Central memory CD8-positive, alpha-beta T cell (primary cell): Measurements from ENCODE around the gene CNOT11.
"Not testable (repeated sequence)": the region's sequence is repeated elsewhere in the genome, so short reads cannot be mapped to it uniquely, and the experiment has no call there.

Experiments used
- ATAC-seq: fragments of 150-1000 bp; cut with Tn5 transposase; replicated peaks from 2 replicates; pipeline ENCODE4 v1.10.0; 2022; ENCODE audit warnings: mild to moderate bottlenecking, moderate FRiP score, moderate number of reproducible peaks; ENCODE audit not compliant: poor library complexity, severe bottlenecking; ENCODE audit errors: extremely low read depth
- DNase-seq, 2 donors: peaks; one replicate each; pipeline ENCODE4 v3.0.0; 2021; ENCODE audit warnings: low spot score in 2 of 2
- H3K27ac Mint-ChIP-seq: one replicate; pipeline ENCODE4 v1.8.0; 2022; ENCODE audit warnings: low read depth, mild to moderate bottlenecking, moderate library complexity, mixed read lengths
- H3K27me3 Mint-ChIP-seq: one replicate; pipeline ENCODE4 v1.8.0; 2022; ENCODE audit warnings: mixed read lengths
- H3K36me3 Mint-ChIP-seq: one replicate; pipeline ENCODE4 v1.8.0; 2022; ENCODE audit warnings: mild to moderate bottlenecking, moderate library complexity, mixed read lengths; ENCODE audit not compliant: insufficient read depth
- H3K4me1 Mint-ChIP-seq: one replicate; pipeline ENCODE4 v1.8.0; 2022; ENCODE audit warnings: mixed read lengths
- H3K4me3 Mint-ChIP-seq: one replicate; pipeline ENCODE4 v1.8.0; 2022; ENCODE audit warnings: mild to moderate bottlenecking, moderate library complexity, mixed read lengths
- H3K9me3 Mint-ChIP-seq: one replicate; pipeline ENCODE4 v1.8.0; 2022; ENCODE audit warnings: mixed read lengths

The CNOT11 gene

DNA sequence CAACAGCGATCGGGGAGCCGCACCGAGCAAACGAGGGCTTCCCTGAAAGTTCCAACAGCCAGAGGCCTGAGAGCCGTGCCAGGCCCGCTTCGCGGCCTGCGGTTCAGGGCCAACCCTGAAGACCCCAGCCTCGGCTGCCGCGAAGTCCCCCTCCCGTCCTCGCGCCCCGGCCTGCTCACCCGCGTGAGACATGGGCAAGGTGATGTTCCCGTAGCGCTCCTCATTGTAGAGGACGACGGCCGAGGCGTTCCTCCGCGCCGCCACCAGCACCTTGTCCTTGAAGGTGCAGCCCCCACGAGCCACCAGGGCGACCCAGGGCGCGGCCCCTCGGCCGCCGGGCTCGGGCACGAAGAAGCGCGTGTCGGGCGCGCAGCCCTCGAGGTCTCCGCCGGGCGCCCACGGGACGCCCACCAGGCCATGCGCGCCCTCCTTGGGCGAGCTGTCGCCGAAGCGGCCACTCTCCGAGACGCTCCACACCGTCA, 55.3 kb downstream of the CNOT11 start:
- Mint-ChIP-seq H3K36me3 (peaks cover 42% of the 10 kb centered on the region), H3K9me3 (no peaks in the 10 kb centered on the region), H3K27me3 (no peaks in the 10 kb centered on the region), H3K4me3 (peak overlapping the region; percentile 93), H3K27ac (peak overlapping the region; percentile 97), H3K4me1 (peaks cover 63% of the 10 kb centered on the region)
- ATAC-seq = peak; percentile 7
- no peak for DNase-seq

GRCh38 chr2:101308432-101309210, 55.9 kb downstream of the CNOT11 start, which contains the start of gene RNF149:
RNF149 (minus strand) TSS chr2:101308701; CDS start chr2:101308588, 113 bp downstream.
- DNase-seq = peak; percentile 83 to 92
- peak; percentile 58 for ATAC-seq
- peaks cover 62% of the 10 kb centered on the region for H3K4me1 Mint-ChIP-seq

GRCh38 chr2:101310090-101310833, 57.6 kb downstream of the CNOT11 start:
- peaks cover 50% of the 10 kb centered on the region for H3K4me1 Mint-ChIP-seq
- ATAC-seq (no peak), DNase-seq (no peak)
- peak overlapping the region; percentile 44 for H3K4me3 Mint-ChIP-seq
- peak overlapping the region; percentile 79 for H3K27ac Mint-ChIP-seq
- H3K36me3 Mint-ChIP-seq = peaks cover 35% of the 10 kb centered on the region
- H3K9me3 Mint-ChIP-seq = no peaks in the 10 kb centered on the region
- no peaks in the 10 kb centered on the region for H3K27me3 Mint-ChIP-seq

More at GRCh38 chr2:101308432-101309210, 55.9 kb downstream of the CNOT11 start, which contains the start of gene RNF149:
- Mint-ChIP-seq H3K27me3 (no peaks in the 10 kb centered on the region), H3K9me3 (no peaks in the 10 kb centered on the region), H3K4me3 (peak within 1 kb of the TSS; percentile 93), H3K27ac (peak within 1 kb of the TSS; percentile 97), H3K36me3 (peaks cover 40% of the 10 kb centered on the region)

- H3K27me3 Mint-ChIP-seq = no peaks in the 10 kb centered on the region
- H3K36me3 Mint-ChIP-seq = peaks cover 29% of the 10 kb centered on the region
- ATAC-seq (no peak), DNase-seq (no peak)
- peak overlapping the region; percentile 79 for H3K27ac Mint-ChIP-seq
- H3K4me1 Mint-ChIP-seq = peaks cover 42% of the 10 kb centered on the region
- H3K9me3 Mint-ChIP-seq = no peaks in the 10 kb centered on the region
- H3K4me3 Mint-ChIP-seq = peak overlapping the region; percentile 44
Measured at GRCh38 chr2:101310834-101311695, 58.4 kb downstream of the CNOT11 start.

DNA sequence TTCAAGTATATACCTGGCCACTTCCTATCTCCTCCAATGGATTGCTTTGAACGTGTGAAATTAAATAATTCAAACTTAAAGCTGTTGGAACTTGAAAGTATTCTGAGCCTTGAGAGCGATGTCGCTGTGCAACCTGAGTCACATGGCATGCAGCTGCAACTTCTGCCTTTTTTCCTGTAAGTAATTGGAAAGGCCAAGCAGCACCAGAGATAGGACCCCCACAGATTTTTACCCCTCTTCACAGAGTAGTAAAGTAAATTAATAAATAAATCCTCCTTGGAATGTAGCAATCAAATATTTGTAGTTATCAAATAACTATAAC, 59.0 kb downstream of the CNOT11 start:
- DNase-seq = no peak
- no peaks in the 10 kb centered on the region for H3K27me3 Mint-ChIP-seq
- no peaks in the 10 kb centered on the region for H3K9me3 Mint-ChIP-seq
- H3K27ac Mint-ChIP-seq = peak overlapping the region; percentile 79
- H3K36me3 Mint-ChIP-seq = peaks cover 25% of the 10 kb centered on the region
- ATAC-seq = no peak
- peaks cover 38% of the 10 kb centered on the region for H3K4me1 Mint-ChIP-seq
- peak overlapping the region; percentile 44 for H3K4me3 Mint-ChIP-seq

GRCh38 chr2:101316568-101316967, 63.9 kb downstream of the CNOT11 start:
- DNase-seq, H3K27me3 Mint-ChIP-seq, H3K9me3 Mint-ChIP-seq, ATAC-seq, H3K4me3 Mint-ChIP-seq, H3K36me3 Mint-ChIP-seq, H3K27ac Mint-ChIP-seq: not testable (repeated sequence)
- H3K4me1 Mint-ChIP-seq = peaks cover 16% of the 10 kb centered on the region
